ENCODE data around the gene SYT12. TPM values are rescaled to one million over a fixed set of nuclear protein-coding genes. Genes with fewer than 3 reads are reported as not detected.

The SYT12 gene
- total RNA-seq, 2 experiments from 2014 or later: 0.25 to 0.72 TPM

- CTCF ChIA-PET (ENCODE audit: unreplicated experiment): interaction anchor here (1.3 to 1.5 kb wide), 2 partner anchors 8 to 25 kb away, joined by 3 read pairs; no protein-coding TSS in a partner anchor
- H2AFZ ChIP-seq (ENCODE audit: low read length): no peak overlapping the region
- H4K20me1 ChIP-seq (ENCODE audit: insufficient read depth, low read length): no peaks in the 10 kb centered on the region
- intact Hi-C loops (cut with micrococcal nuclease; ENCODE audit: unreplicated experiment): no loop called here
- POLR2A ChIA-PET: interaction anchor here (0.8 kb wide), 1 partner anchor 12 kb away, joined by 3 read pairs; no protein-coding TSS in a partner anchor
- TF ChIP-seq EZH2phosphoT487 (IDR thresholded peaks at IDR 0.05; ENCODE audit: borderline replicate concordance, low read depth, low read length): no peak
- no peak for TF ChIP-seq CTCF (conservative IDR thresholded peaks at IDR 0.05; ENCODE audit: low read length)
- DNase-seq (ENCODE audit: low spot score): no peak
- no TSS peak for BruUV-seq (replicated peaks)
- H3K27ac ChIP-seq (ENCODE audit: low read depth, low read length, poor library complexity, severe bottlenecking): no peak overlapping the region
- H3K4me1 ChIP-seq (ENCODE audit: insufficient read depth, low read length, poor library complexity, severe bottlenecking): peaks cover 50% of the 10 kb centered on the region
- H3K4me2 ChIP-seq (ENCODE audit: low read length): peak overlapping the region; percentile 55
- no peaks in the 10 kb centered on the region for H3K36me3 ChIP-seq (ENCODE audit: insufficient read depth, low read length)
- H3K4me3 ChIP-seq (ENCODE audit: low read depth, low read length, poor library complexity, severe bottlenecking): no peak overlapping the region
- H3K9me2 ChIP-seq (ENCODE audit: insufficient read depth, low read length): no peaks in the 10 kb centered on the region
- no peaks in the 10 kb centered on the region for H3K9me3 ChIP-seq (ENCODE audit: low read length)
- no peaks in the 10 kb centered on the region for H3K79me2 ChIP-seq (ENCODE audit: insufficient read depth, low read depth, low read length)
Measured at GRCh38 chr11:67024966-67025365, 2.0 kb downstream of the SYT12 start.

- no peaks in the 10 kb centered on the region for H3K79me2 ChIP-seq (ENCODE audit: insufficient read depth, low read depth, low read length)
- ChIA-PET POLR2A (interaction anchor here (0.8 kb wide), 1 partner anchor 13 kb away, joined by 3 read pairs; no protein-coding TSS in a partner anchor), CTCF (ENCODE audit: unreplicated experiment) (interaction anchor here (1.3 to 1.5 kb wide), 2 partner anchors 9 to 24 kb away, joined by 3 read pairs; no protein-coding TSS in a partner anchor)
- TF ChIP-seq EZH2phosphoT487 (IDR thresholded peaks at IDR 0.05; ENCODE audit: borderline replicate concordance, low read depth, low read length): no peak
- TF ChIP-seq CTCF (conservative IDR thresholded peaks at IDR 0.05; ENCODE audit: low read length): no peak
- no peak overlapping the region for H3K27ac ChIP-seq (ENCODE audit: low read depth, low read length, poor library complexity, severe bottlenecking)
- no peak for DNase-seq (ENCODE audit: low spot score)
- no peak overlapping the region for H3K4me3 ChIP-seq (ENCODE audit: low read depth, low read length, poor library complexity, severe bottlenecking)
- H3K4me1 ChIP-seq (ENCODE audit: insufficient read depth, low read length, poor library complexity, severe bottlenecking): peaks cover 58% of the 10 kb centered on the region
- H3K9me2 ChIP-seq (ENCODE audit: insufficient read depth, low read length): no peaks in the 10 kb centered on the region
- H2AFZ ChIP-seq (ENCODE audit: low read length): no peak overlapping the region
- no peaks in the 10 kb centered on the region for H4K20me1 ChIP-seq (ENCODE audit: insufficient read depth, low read length)
- intact Hi-C loops (cut with micrococcal nuclease; ENCODE audit: unreplicated experiment): no loop called here
- no TSS peak for BruUV-seq (replicated peaks)
- no peak overlapping the region for H3K4me2 ChIP-seq (ENCODE audit: low read length)
- H3K9me3 ChIP-seq (ENCODE audit: low read length): no peaks in the 10 kb centered on the region
- no peaks in the 10 kb centered on the region for H3K36me3 ChIP-seq (ENCODE audit: insufficient read depth, low read length)
Measured at GRCh38 chr11:67025750-67026149, 2.8 kb downstream of the SYT12 start.

GRCh38 chr11:67026941-67027340 lies 4.0 kb downstream of the SYT12 start:
- Histone ChIP-seq H3K4me2 (ENCODE audit: low read length) (peak overlapping the region; percentile 18; the same call in 1 of the 2 replicates), H3K36me3 (ENCODE audit: insufficient read depth, low read length) (no peaks in the 10 kb centered on the region), H4K20me1 (ENCODE audit: insufficient read depth, low read length) (no peaks in the 10 kb centered on the region), H3K4me1 (ENCODE audit: insufficient read depth, low read length, poor library complexity, severe bottlenecking) (peaks cover 68% of the 10 kb centered on the region), H3K9me3 (ENCODE audit: low read length) (no peaks in the 10 kb centered on the region), H3K4me3 (ENCODE audit: low read depth, low read length, poor library complexity, severe bottlenecking) (no peak overlapping the region), H3K9me2 (ENCODE audit: insufficient read depth, low read length) (no peaks in the 10 kb centered on the region), H3K79me2 (ENCODE audit: insufficient read depth, low read depth, low read length) (no peaks in the 10 kb centered on the region), H2AFZ (ENCODE audit: low read length) (no peak overlapping the region), H3K27ac (ENCODE audit: low read depth, low read length, poor library complexity, severe bottlenecking) (no peak overlapping the region)
- no peak for DNase-seq (ENCODE audit: low spot score)
- intact Hi-C loops (cut with micrococcal nuclease; ENCODE audit: unreplicated experiment): no loop called here
- BruUV-seq (replicated peaks): no TSS peak
- no peak for TF ChIP-seq CTCF (conservative IDR thresholded peaks at IDR 0.05; ENCODE audit: low read length)
- TF ChIP-seq EZH2phosphoT487 (IDR thresholded peaks at IDR 0.05; ENCODE audit: borderline replicate concordance, low read depth, low read length): no peak
- POLR2A ChIA-PET: interaction anchor here (1.5 kb wide), 1 partner anchor 160 kb away, joined by 4 read pairs; no protein-coding TSS in a partner anchor
- CTCF ChIA-PET (ENCODE audit: unreplicated experiment): interaction anchor here (1.0 kb wide), 1 partner anchor 10 kb away, joined by 5 read pairs; no protein-coding TSS in a partner anchor

All from OCI-LY7 (cell line).